Naive thymus-derived CD4-positive, alpha-beta T cell (primary cell): ENCODE measurements around the gene MAPK8IP1. TPM values are rescaled to one million over a fixed set of nuclear protein-coding genes. Genes with fewer than 3 reads are reported as not detected.

Experiments used
- ATAC-seq: fragments of 150-1000 bp; cut with Tn5 transposase; 2 replicates; pipeline ENCODE4 v1.10.0; 2021; ENCODE audit warnings: mild to moderate bottlenecking, moderate library complexity
- CTCF ChIA-PET: fragments of 350-600 bp; sonication (Branson Sonifier 250); formaldehyde crosslinking; loops from one replicate; lab custom pipeline; 2021; ENCODE audit warnings: antibody characterized with exemption; lab: Charles Lee
- POLR2A ChIA-PET: fragments of 350-600 bp; sonication (Branson Sonifier 250); formaldehyde crosslinking; loops from one replicate; lab custom pipeline; 2021; ENCODE audit warnings: antibody characterized with exemption, inconsistent platforms; lab: Charles Lee
- DNase-seq, 9 donors: peaks; one replicate each; pipeline versions ENCODE4 v3.0.0 to v3.0.0-alpha.2; 2020 to 2022; ENCODE audit warnings: mixed read lengths in 1 of 9
- H3K27ac ChIP-seq: one replicate; pipeline ENCODE4 v1.7.0; 2013; ENCODE audit warnings: mild to moderate bottlenecking, low read depth, low read length, moderate library complexity
- H3K27me3 ChIP-seq, 2 donors: one replicate each; pipeline ENCODE4 v1.7.0; 2013; ENCODE audit warnings: low read length in 2 of 2, mild to moderate bottlenecking in 2 of 2, moderate library complexity in 2 of 2; ENCODE audit not compliant: control insufficient read depth in 2 of 2, insufficient read depth in 2 of 2
- H3K36me3 ChIP-seq, 3 experiments: 1 replicate in 2 of 3; 2 replicates in 1 of 3; pipeline ENCODE4 v1.7.0; 2013; ENCODE audit warnings: low read length in 3 of 3, mild to moderate bottlenecking in 3 of 3, moderate library complexity in 1 of 3; ENCODE audit not compliant: insufficient read depth in 3 of 3, control insufficient read depth in 2 of 3
- H3K4me1 ChIP-seq, 2 donors: one replicate each; pipeline ENCODE4 v1.7.0; 2013; ENCODE audit warnings: low read length in 2 of 2, mild to moderate bottlenecking in 2 of 2, moderate library complexity in 1 of 2; ENCODE audit not compliant: control insufficient read depth in 2 of 2, insufficient read depth in 2 of 2
- H3K4me3 ChIP-seq: 2 replicates; pipeline ENCODE4 v1.7.0; 2013; ENCODE audit warnings: mild to moderate bottlenecking, low read length
- H3K9me3 ChIP-seq, 3 experiments: 1 replicate in 2 of 3; 2 replicates in 1 of 3; pipeline ENCODE4 v1.7.0; 2013; ENCODE audit warnings: low read length in 3 of 3; ENCODE audit not compliant: control insufficient read depth in 2 of 3
- H3K27ac Mint-ChIP-seq, 9 donors: one replicate each; pipeline ENCODE4 v1.8.0; 2020 to 2022; ENCODE audit warnings: mixed read lengths in 9 of 9, mild to moderate bottlenecking in 8 of 9, moderate library complexity in 5 of 9, inconsistent platforms in 2 of 9
- H3K27me3 Mint-ChIP-seq, 5 donors: one replicate each; pipeline ENCODE4 v1.8.0; 2021 to 2022; ENCODE audit warnings: mixed read lengths in 5 of 5, mild to moderate bottlenecking in 1 of 5
- H3K36me3 Mint-ChIP-seq, 5 donors: one replicate each; pipeline ENCODE4 v1.8.0; 2020 to 2022; ENCODE audit warnings: mixed read lengths in 5 of 5, mild to moderate bottlenecking in 3 of 5, inconsistent platforms in 1 of 5
- H3K4me1 Mint-ChIP-seq, 7 donors: one replicate each; pipeline ENCODE4 v1.8.0; 2020 to 2022; ENCODE audit warnings: mixed read lengths in 7 of 7, mild to moderate bottlenecking in 3 of 7, inconsistent platforms in 1 of 7
- H3K4me3 Mint-ChIP-seq, 10 donors: one replicate each; pipeline ENCODE4 v1.8.0; 2020 to 2022; ENCODE audit warnings: mild to moderate bottlenecking in 10 of 10, mixed read lengths in 10 of 10, moderate library complexity in 6 of 10, inconsistent platforms in 2 of 10
- H3K9me3 Mint-ChIP-seq, 11 donors: one replicate each; pipeline ENCODE4 v1.8.0; 2020 to 2022; ENCODE audit warnings: mixed read lengths in 11 of 11, mild to moderate bottlenecking in 4 of 11, inconsistent platforms in 1 of 11, moderate library complexity in 1 of 11
- intact Hi-C, 2 donors: fragments of 100-400 bp; cut with micrococcal nuclease; formaldehyde crosslinking; loops; one replicate each; pipeline ENCODE4 v1.15.1; 2023
- polyA plus RNA-seq, 2 donors: library from polyadenylated mRNA; unstranded; fragments of 300-500 nt; fragmentation: Illumina TruSeq; gene quantifications; one replicate each; pipeline ENCODE4 v1.2.3, GENCODE V29; 2021
- total RNA-seq, 6 experiments: library from RNA in 5 of 6; stranded (reverse) in 5 of 6; gene quantifications; 1 replicate in 5 of 6; 2 replicates in 1 of 6; pipeline ENCODE4 v1.2.3 and lab custom pipeline; 2021 to 2026

The MAPK8IP1 gene
- total and polyA plus RNA-seq, 7 experiments from 2014 or later, result 0.65 to 7.0 (median 0.92) TPM; not detected in 2

DNA sequence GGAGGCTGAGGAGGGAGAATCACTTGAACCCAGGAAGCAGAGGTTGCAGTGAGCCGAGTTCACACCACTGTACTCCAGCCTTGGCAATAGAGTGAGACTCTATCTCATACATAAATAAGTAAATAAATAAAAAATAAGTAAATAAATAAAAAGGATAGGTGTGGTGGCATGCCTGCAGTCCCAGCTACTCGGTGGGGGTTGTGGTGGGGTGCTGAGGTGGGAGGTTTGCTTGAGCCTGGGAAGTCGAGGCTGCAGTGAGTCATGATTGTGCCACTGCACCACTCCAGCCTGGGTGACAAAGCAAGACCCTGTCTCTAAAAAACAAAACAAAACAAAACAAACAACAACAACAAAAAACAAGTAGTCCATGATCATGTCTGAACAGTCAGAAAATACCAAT, 40.1 kb downstream of the MAPK8IP1 start:
- ATAC-seq (no peak), DNase-seq (no peak)
- no peak overlapping the region for H3K27ac Mint-ChIP-seq
- Histone ChIP-seq H3K4me3 (no peak overlapping the region), H3K36me3 (no peaks in the 10 kb centered on the region), H3K27ac (no peak overlapping the region), H3K9me3 (no peaks in the 10 kb centered on the region), H3K27me3 (no peaks in the 10 kb centered on the region), H3K4me1 (peaks cover 12 to 21% of the 10 kb centered on the region in 2 donors)
- peaks cover 20 to 32% (median 29%) of the 10 kb centered on the region in 7 donors for H3K4me1 Mint-ChIP-seq
- intact Hi-C loops, result no loop called here
- ChIA-PET CTCF (no interaction called here), POLR2A (no interaction called here)
- peaks cover 0 to 29% (median 4%) of the 10 kb centered on the region in 5 donors for H3K27me3 Mint-ChIP-seq
- peak overlapping the region in 1 of 10 donors; percentile 20 for H3K4me3 Mint-ChIP-seq
- peaks cover 0 to 4% (median 0%) of the 10 kb centered on the region in 5 donors for H3K36me3 Mint-ChIP-seq
- H3K9me3 Mint-ChIP-seq, result no peaks in the 10 kb centered on the region

DNA sequence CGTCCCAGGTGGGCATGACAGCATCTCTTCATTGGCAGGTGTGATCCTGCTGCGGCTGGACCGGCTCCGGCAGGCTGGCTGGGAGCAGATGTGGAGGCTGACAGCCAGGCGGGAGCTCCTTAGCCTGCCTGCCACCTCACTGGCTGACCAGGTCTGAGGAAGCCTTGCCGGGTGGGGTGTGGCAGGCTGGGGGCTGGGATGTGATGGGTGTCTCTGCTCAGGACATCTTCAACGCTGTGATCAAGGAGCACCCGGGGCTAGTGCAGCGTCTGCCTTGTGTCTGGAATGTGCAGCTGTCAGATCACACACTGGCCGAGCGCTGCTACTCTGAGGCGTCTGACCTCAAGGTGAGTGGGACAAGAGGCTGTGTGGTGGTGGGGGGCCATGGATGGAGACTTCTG, 40.5 kb downstream of the MAPK8IP1 start:
- no peak for ATAC-seq
- DNase-seq, result no peak
- H3K36me3 Mint-ChIP-seq, result peaks cover 0 to 4% (median 0%) of the 10 kb centered on the region in 5 donors
- H3K4me3 Mint-ChIP-seq, result peak overlapping the region in 1 of 10 donors; percentile 20
- H3K36me3 ChIP-seq, result no peaks in the 10 kb centered on the region
- ChIA-PET POLR2A (interaction anchor here (1.2 kb wide), 1 partner anchor 8 kb away, joined by 4 read pairs; no protein-coding TSS in a partner anchor), CTCF (no interaction called here)
- peaks cover 24 to 36% (median 31%) of the 10 kb centered on the region in 7 donors for H3K4me1 Mint-ChIP-seq
- no peak overlapping the region for H3K27ac ChIP-seq
- H3K4me3 ChIP-seq, result no peak overlapping the region
- H3K27me3 ChIP-seq, result no peaks in the 10 kb centered on the region
- peaks cover 0 to 25% (median 4%) of the 10 kb centered on the region in 5 donors for H3K27me3 Mint-ChIP-seq
- no peaks in the 10 kb centered on the region for H3K9me3 Mint-ChIP-seq
- H3K27ac Mint-ChIP-seq, result peak overlapping the region in 1 of 9 donors; percentile 28
- intact Hi-C loops, result no loop called here
- peaks cover 17 to 24% of the 10 kb centered on the region in 2 donors for H3K4me1 ChIP-seq
- no peaks in the 10 kb centered on the region for H3K9me3 ChIP-seq

DNA sequence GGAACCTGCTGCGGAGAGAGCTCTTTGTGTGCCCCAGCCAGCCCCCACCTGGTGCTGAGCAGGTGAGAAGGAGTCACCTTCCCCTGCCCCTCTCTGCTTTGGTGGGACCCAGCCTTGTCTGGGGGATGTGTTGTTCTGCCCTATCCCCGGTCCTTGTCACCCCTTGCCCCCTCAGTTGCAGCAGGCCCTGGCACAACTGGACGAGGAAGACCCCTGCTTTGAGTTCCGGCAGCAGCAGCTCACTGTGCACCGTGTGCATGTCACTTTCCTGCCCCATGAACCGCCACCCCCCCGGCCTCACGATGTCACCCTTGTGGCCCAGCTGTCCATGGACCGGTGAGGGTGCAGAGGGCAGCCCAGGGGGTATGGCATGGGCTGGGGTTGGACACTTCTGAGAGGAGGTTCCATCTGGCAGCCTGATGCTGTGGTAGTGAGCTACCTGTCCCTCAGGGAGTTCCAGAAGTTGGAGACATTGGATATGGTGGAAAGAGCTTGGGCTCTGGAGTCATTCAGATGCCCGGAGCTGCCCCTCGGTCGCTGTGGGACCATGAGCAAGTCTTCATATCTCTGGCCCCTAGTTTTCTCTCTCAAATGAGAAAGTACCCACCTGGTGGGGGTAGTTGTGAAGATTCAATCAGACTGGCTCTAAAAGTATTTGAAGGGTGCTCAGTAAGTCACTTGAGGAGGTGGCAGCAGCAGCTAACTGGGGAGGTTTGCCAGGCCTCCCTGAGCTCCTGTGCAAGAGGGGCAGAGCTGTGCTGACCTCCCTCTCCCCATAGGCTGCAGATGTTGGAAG, 41.3 kb downstream of the MAPK8IP1 start:
- Mint-ChIP-seq H3K36me3 (peaks cover 0 to 8% (median 0%) of the 10 kb centered on the region in 5 donors), H3K4me1 (peaks cover 28 to 38% (median 30%) of the 10 kb centered on the region in 7 donors), H3K27me3 (peaks cover 0 to 17% (median 0%) of the 10 kb centered on the region in 5 donors), H3K4me3 (no peak overlapping the region), H3K9me3 (no peaks in the 10 kb centered on the region), H3K27ac (peak overlapping the region in 1 of 9 donors; percentile 12)
- peaks cover 24 to 31% of the 10 kb centered on the region in 2 donors for H3K4me1 ChIP-seq
- peaks cover 0 to 2% (median 0%) of the 10 kb centered on the region in 3 experiments for H3K36me3 ChIP-seq
- no peak for DNase-seq
- H3K27ac ChIP-seq, result no peak overlapping the region
- ChIA-PET CTCF (interaction anchor here (0.9 kb wide), 1 partner anchor 8 kb away, joined by 3 read pairs; no protein-coding TSS in a partner anchor), POLR2A (interaction anchor here (1.2 kb wide), 1 partner anchor 9 kb away, joined by 4 read pairs; no protein-coding TSS in a partner anchor)
- H3K27me3 ChIP-seq, result no peaks in the 10 kb centered on the region
- no peak overlapping the region for H3K4me3 ChIP-seq
- H3K9me3 ChIP-seq, result no peaks in the 10 kb centered on the region
- intact Hi-C loops, result no loop called here
- ATAC-seq, result no peak

DNA sequence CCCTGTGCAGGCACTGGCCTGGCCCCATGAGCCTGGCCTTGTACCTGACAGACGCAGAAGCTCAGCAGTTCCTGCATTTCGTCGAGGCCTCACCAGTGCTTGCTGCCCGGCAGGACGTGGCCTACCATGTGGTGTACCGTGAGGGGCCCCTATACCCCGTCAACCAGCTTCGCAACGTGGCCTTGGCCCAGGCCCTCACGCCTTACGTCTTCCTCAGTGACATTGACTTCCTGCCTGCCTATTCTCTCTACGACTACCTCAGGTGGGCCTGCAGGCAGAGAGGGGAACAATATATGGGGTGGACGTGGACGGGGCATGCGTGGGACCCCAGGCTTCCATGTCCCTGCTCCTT, 41.9 kb downstream of the MAPK8IP1 start:
- Histone ChIP-seq H3K36me3 (peaks cover 0 to 8% (median 2%) of the 10 kb centered on the region in 3 experiments), H3K4me1 (peaks cover 27 to 32% of the 10 kb centered on the region in 2 donors), H3K4me3 (no peak overlapping the region), H3K27ac (no peak overlapping the region), H3K9me3 (no peaks in the 10 kb centered on the region), H3K27me3 (no peaks in the 10 kb centered on the region)
- CTCF ChIA-PET, result interaction anchor here (0.9 kb wide), 1 partner anchor 9 kb away, joined by 3 read pairs; no protein-coding TSS in a partner anchor
- H3K27ac Mint-ChIP-seq, result peak overlapping the region in 2 of 9 donors; percentile 5 to 56
- intact Hi-C loops, result no loop called here
- DNase-seq (no peak), ATAC-seq (no peak)
- peaks cover 0 to 8% (median 0%) of the 10 kb centered on the region in 5 donors for H3K36me3 Mint-ChIP-seq
- H3K9me3 Mint-ChIP-seq, result no peaks in the 10 kb centered on the region
- peaks cover 0 to 16% (median 0%) of the 10 kb centered on the region in 5 donors for H3K27me3 Mint-ChIP-seq
- POLR2A ChIA-PET, result interaction anchor here (1.2 kb wide), 1 partner anchor 9 kb away, joined by 4 read pairs; no protein-coding TSS in a partner anchor
- no peak overlapping the region for H3K4me3 Mint-ChIP-seq
- H3K4me1 Mint-ChIP-seq, result peaks cover 28 to 41% (median 30%) of the 10 kb centered on the region in 7 donors

DNA sequence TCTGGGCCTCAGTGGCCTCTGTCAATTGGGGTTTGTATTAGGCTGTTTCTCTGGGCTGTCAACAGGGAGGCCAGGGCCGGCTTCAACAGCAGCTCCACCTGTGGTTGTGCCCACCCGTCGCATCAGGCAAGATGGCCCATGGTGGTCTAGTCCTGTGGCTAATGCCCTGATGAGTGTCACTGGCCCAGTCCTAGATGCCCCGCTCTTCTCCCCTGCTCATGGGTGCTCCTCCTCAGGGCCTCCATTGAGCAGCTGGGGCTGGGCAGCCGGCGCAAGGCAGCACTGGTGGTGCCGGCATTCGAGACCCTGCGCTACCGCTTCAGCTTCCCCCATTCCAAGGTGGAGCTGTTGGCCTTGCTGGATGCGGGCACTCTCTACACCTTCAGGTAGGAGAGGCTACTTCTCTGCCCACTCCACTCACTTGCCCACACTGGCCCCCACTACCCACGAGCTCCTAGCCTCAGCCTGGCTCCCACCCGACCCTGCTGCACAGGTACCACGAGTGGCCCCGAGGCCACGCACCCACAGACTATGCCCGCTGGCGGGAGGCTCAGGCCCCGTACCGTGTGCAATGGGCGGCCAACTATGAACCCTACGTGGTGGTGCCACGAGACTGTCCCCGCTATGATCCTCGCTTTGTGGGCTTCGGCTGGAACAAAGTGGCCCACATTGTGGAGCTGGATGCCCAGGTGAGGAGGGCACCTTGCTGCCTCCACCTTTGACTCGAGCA, 42.4 kb downstream of the MAPK8IP1 start:
- CTCF ChIA-PET, result no interaction called here

DNA sequence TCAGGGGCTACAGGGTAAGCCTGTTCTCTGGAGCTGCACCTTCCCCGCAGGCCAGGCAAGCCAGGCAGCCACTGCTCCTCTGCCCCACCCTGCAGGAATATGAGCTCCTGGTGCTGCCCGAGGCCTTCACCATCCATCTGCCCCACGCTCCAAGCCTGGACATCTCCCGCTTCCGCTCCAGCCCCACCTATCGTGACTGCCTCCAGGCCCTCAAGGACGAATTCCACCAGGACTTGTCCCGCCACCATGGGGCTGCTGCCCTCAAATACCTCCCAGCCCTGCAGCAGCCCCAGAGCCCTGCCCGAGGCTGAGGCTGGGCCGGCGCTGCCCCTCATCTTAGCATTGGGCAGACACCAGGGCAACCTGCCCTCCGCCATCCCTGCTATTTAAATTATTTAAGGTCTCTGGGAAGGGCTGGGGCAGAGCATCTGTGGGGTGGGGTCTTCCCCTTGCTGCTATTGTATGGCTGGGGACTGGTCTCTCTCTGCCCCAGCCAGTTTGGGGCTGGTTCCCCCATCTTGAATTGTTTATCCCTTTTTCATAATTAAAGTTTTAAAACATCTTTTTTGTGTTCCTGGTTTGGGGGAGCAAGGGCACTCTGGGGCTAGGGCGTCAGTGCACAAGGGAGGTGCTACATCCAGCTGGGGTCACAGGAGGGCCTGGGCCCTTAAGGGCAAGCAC, 43.2 kb downstream of the MAPK8IP1 start:
- POLR2A ChIA-PET, result interaction anchor here (4.1 kb wide), 1 partner anchor 10 kb away, joined by 26 read pairs; the partner anchor contains the start of gene PEX16
- peaks cover 27 to 32% of the 10 kb centered on the region in 2 donors for H3K4me1 ChIP-seq
- H3K4me3 Mint-ChIP-seq, result no peak overlapping the region

More for the DNA sequence above, 42.4 kb downstream of the MAPK8IP1 start:
- POLR2A ChIA-PET, result interaction anchor here (4.1 kb wide), 1 partner anchor 9 kb away, joined by 26 read pairs; the partner anchor contains the start of gene PEX16
- intact Hi-C loops, result no loop called here
- Mint-ChIP-seq H3K36me3 (peaks cover 0 to 8% (median 0%) of the 10 kb centered on the region in 5 donors), H3K27me3 (peaks cover 0 to 16% (median 0%) of the 10 kb centered on the region in 5 donors), H3K4me1 (peaks cover 28 to 46% (median 30%) of the 10 kb centered on the region in 7 donors), H3K4me3 (no peak overlapping the region), H3K9me3 (no peaks in the 10 kb centered on the region), H3K27ac (peak overlapping the region in 3 of 9 donors; percentile 5 to 56 (median 8))
- H3K27me3 ChIP-seq, result no peaks in the 10 kb centered on the region
- DNase-seq (no peak), ATAC-seq (no peak)
- no peak overlapping the region for H3K27ac ChIP-seq
- H3K4me1 ChIP-seq, result peaks cover 27 to 32% of the 10 kb centered on the region in 2 donors
- H3K36me3 ChIP-seq, result peaks cover 0 to 9% (median 5%) of the 10 kb centered on the region in 3 experiments
- no peaks in the 10 kb centered on the region for H3K9me3 ChIP-seq
- H3K4me3 ChIP-seq, result no peak overlapping the region

More for the DNA sequence above, 43.2 kb downstream of the MAPK8IP1 start:
- intact Hi-C loops, result no loop called here
- no peak for DNase-seq
- Mint-ChIP-seq H3K36me3 (peaks cover 0 to 8% (median 0%) of the 10 kb centered on the region in 5 donors), H3K27me3 (peaks cover 0 to 11% (median 0%) of the 10 kb centered on the region in 5 donors), H3K4me1 (peaks cover 25 to 46% (median 30%) of the 10 kb centered on the region in 7 donors), H3K9me3 (no peaks in the 10 kb centered on the region), H3K27ac (peak overlapping the region in 2 of 9 donors; percentile 8 to 46)
- CTCF ChIA-PET, result no interaction called here
- Histone ChIP-seq H3K36me3 (peaks cover 0 to 17% (median 6%) of the 10 kb centered on the region in 3 experiments), H3K27ac (no peak overlapping the region), H3K4me3 (no peak overlapping the region), H3K9me3 (no peaks in the 10 kb centered on the region), H3K27me3 (no peaks in the 10 kb centered on the region)
- no peak for ATAC-seq
